GM19468 (cell line): ENCODE measurements around the gene ZIC1.

Experiments
- ATAC-seq: cut with Tn5 transposase; IDR thresholded peaks from one replicate; pipeline ENCODE4 v1.9.1; 2021; ENCODE audit warnings: mild to moderate bottlenecking, moderate library complexity, moderate number of reproducible peaks; ENCODE audit not compliant: unreplicated experiment; ENCODE audit errors: extremely low read depth

The ZIC1 gene

DNA sequence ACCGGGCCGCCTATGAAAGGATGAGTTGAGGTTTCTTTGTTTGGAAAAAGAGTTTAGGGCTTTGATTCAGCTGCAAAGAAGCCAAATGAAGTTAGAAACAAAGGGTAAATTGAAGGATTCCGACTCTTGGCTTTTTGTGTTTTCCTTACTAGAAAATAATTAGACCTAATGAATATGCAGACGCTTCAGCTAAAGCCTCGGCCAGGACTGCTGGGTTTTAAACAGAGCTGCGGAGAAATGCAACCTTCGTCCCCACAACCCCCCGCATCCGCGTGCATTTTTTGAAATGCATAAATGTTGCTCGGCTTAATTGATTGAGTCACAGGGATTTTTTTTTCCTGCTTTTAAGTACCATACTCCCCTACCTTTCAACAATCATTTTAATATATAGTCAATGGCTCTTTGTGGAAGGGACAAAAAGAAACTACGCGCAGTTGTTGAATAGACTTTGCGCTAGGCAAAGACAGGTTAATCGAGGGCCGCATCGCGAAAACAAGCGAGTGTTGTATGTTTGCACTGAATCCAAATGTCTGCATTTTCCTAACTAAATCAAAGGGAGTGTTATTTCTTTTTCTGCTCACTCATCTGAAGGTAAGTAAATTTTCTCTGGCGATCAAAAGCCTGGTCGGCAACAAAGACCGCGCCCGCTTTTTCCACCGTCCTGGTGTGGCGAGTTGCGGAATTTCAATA is 1.5 kb upstream of the ZIC1 start:
- no peak for ATAC-seq

DNA sequence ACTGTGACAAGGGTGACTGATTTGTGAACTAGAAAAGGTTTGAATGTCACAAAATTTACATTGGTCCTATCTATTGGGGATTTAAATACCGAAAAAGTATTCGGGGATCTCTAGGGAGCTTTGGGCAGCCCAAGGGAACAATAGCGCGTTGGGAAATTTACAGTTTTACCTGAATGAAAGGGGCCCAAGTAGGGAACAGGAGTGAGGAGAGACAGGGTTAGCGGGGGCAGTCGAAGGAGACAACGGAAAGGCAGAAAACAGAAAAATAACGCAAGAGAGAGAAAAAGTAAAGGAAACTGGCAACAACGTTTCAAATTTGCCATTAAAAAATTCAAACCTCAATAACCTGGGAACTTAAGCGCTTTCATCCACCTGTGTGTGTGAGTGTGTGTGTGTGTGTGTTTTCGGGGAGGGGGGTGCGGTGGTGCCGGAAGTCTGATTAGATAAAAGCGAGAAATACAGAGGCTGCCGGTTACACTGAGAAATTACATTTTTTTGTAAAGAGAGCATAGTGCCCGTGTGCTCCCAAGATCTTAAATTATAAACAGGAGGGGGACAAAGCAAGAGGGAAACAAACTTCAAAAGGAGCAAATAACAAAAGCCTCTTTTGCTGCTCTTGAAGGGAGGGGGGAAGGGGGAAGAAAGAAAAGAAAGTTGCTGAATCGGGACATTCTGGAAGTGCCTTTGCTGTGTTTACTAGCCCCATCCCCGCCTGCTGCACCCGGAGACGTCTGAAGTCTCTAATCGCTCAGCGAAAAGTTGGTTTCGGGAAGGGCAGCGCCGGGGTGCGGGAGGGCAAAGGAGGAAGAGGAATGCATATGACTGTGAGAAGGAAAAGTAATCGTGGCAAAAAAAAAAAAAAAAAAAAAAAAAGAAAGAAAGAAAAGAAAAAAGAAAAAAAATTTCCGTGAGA is 721 bp upstream of the ZIC1 start:
- no peak for ATAC-seq

DNA sequence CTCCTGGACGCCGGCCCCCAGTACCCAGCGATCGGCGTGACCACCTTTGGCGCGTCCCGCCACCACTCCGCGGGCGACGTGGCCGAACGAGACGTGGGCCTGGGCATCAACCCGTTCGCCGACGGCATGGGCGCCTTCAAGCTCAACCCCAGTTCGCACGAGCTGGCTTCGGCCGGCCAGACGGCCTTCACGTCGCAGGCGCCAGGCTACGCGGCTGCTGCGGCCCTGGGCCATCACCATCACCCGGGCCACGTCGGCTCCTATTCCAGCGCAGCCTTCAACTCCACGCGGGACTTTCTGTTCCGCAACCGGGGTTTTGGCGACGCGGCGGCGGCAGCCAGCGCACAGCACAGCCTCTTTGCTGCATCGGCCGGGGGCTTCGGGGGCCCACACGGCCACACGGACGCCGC is 956 bp downstream of the ZIC1 start:
- no peak for ATAC-seq

DNA sequence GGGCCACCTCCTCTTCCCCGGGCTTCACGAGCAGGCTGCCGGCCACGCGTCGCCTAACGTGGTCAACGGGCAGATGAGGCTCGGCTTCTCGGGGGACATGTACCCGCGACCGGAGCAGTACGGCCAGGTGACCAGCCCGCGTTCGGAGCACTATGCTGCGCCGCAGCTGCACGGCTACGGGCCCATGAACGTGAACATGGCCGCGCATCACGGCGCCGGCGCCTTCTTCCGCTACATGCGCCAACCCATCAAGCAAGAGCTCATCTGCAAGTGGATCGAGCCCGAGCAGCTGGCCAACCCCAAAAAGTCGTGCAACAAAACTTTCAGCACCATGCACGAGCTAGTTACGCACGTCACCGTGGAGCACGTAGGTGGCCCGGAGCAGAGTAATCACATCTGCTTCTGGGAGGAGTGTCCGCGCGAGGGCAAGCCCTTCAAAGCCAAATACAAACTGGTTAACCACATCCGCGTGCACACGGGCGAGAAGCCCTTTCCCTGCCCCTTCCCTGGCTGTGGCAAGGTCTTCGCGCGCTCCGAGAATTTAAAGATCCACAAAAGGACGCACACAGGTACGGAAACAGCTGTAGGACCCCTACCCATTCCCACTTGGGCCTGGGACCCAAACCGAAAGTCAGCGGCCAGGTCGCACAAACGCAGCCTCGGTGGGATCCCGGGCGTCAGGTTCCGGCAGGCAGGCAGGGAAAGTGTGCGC is 1.5 kb downstream of the ZIC1 start:
- ATAC-seq: no peak

DNA sequence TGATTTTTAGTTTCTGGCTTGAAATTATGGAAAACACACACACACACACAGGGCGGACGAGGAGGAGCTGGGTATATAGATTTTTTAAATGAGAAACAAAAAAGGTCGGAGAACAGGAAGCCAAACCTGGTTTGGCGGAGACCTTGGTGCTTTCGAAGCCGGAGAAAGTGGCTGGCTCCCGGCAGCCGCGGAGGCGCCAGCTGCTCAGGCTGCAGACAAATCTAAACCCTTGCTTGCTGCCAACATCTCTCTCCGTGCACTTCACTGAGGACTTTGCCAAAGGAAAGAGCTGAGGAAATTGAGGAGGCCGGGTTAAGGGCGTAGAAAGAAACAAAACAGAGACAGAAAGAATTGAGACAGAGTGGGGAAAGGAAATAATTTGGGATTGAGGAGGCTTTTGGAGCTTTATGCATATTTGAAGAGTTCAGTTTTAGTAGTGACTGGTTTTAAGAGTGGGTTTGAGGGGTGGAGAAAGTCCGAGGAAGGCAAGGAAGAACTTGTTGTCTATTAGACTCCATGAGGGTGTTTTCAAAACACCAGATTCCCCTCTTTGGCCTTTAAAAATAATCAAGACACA is 2.2 kb downstream of the ZIC1 start:
- ATAC-seq: no peak

DNA sequence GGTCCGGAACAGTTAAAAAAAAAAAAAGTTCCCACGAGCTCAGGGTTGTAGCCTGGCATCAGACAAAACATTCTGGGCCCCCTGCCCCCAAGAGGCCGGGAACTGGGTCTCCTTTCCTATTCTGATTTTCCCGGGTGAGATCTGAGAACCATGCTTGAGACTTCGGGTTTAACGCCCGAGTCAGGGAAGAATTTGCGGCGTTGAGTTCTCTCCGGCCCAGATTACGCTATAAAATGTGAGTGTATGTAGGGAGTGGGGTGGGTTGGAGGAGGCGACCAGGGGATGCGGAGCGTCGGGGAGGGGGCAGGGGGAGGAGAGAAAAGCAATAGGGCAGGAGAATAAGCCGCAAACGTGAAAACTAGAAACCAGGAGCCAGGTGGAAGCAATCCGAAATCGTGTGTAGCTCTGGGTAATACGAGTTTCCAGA is 2.7 kb downstream of the ZIC1 start:
- ATAC-seq: no peak

DNA sequence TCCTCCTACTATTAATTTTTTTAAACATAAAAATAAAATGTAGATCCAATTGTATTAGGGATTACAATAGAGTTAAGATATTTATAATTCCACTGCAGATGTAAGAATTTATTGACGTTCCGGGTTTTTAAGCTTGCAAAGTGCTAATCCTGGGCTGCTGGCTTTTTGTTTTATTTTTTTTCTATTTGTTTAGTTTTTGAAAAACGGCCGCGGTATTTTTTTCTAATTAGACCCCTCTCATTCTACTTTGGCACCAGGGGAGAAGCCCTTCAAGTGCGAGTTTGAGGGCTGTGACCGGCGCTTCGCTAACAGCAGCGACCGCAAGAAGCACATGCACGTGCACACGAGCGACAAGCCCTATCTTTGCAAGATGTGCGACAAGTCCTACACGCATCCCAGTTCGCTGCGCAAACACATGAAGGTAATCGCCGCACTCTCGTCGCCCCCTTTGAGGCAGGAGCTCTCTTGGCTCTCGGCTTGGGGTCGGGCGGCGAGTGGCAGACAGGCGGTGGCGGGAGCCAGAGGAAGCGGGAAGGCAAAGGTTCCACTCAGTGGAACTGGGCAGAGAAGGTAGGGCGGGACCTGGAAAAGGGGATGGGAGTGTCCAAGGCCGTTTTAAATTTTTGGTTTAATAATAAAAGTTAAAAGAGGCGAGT is 3.2 kb downstream of the ZIC1 start:
- ATAC-seq: no peak

DNA sequence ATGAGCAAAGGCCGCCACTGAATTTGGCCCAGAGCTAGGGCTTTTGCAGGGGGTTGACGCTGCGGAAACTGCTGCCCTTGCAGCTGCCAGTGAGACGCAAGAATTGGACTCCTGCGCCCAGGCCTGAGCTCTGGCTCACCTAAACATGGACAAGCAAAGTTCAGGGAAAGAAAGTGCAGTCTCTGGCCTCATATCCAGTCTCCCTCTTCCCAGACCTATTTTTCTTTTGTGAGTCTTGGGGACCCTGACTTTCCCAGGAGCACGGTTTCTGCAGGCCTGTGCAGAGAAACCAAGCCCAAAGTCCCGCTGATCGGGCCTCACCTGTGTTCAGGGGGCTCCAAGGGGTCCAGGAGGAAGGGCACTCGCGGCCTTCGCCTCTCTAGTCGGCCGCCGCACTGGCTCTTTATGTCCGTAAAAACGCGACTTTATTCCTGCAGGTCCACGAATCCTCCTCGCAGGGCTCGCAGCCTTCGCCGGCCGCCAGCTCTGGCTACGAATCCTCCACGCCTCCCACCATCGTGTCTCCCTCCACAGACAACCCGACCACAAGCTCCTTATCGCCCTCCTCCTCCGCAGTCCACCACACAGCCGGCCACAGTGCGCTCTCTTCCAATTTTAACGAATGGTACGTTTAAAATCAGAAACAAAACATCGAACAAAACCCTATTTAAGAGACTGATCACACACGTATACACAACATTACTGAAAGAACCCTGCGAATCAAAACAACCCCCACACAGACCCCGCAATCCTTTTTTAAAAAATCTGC is 3.9 kb downstream of the ZIC1 start:
- ATAC-seq: no peak

DNA sequence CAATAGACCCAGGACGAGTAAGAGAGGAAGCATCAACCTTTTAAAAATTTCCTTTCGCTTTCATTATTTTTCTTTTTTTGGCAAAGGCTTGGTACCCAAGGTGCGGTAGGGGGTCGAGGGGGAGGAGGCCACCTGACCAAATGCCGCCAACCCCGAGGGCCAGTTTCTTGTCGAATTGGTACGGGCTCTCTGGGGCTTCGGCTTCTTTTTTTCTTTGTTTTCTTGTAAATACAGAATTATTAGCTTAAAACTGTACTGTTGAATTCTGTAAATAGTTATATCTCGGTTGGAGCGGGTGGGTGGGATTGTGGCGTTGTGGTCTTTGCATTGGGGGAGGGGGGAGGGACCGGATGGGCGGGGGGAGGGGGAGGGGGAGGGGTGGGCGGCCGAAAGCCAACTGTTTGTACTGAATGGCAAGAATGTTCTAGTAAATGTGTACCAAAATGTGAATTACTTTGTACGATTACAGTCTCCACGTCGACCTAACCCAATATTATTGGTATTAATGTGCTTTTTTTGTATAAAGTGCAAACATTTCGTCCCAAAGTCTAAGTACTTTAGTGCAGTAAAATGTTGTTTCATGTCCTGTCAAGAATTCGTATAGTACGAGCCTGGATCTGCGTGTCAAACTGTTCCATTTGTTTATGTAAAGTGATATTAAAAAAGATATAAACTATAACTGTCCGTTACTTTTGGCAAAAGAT is 4.7 kb downstream of the ZIC1 start:
- no peak for ATAC-seq

DNA sequence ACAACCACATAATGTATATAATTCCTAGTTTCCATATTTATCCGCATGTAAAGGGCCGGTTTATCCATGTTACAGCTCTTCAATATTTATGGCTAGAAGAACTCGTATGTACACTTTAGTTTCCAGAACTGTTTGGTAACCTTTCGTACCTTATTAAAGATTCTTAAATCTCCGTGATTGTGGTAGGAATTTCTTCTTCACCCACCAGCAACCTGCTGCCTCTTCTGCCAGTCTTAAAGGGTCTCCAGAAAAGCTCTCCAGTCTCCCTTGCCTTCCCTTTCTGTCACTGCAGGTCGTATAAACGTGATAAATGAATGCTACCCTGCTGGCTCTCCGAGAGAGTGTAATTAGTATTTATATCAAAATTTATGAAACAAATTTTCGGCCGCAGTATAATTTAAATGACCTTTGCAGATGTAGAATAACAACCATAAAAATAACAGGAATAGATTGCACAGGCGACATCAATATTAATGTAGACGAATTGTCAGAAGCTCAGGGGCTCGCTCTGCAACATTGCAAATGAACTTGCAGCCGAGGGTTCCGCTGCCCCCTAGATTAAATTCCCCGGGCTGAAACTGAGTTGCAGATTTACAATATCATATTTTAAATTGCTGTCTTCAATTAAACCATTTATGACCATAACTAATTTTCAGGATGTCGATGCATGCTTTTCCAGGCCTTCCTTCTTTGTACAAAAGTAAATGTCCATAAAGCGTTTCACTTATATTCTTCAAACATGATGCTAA is 5.4 kb downstream of the ZIC1 start:
- no peak for ATAC-seq

DNA sequence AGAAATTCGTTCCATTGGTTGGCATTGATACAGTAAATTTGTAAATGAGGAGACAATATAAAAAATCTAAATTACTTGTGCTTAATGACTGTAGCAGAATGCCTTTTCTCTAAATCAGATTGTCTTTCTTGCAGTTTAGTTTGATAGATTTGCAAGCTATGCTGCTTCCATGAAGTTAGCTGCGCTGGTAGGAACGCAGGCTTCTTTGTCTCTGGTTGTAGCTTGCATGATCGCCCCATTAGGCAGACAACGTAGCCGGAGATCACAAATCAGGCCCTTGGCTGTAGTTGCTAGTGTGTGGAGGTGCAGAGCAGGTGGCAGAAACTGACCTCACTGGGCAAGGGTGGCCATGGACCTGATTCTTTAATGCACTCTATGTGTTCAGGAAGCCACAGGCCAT is 6.1 kb downstream of the ZIC1 start:
- no peak for ATAC-seq

DNA sequence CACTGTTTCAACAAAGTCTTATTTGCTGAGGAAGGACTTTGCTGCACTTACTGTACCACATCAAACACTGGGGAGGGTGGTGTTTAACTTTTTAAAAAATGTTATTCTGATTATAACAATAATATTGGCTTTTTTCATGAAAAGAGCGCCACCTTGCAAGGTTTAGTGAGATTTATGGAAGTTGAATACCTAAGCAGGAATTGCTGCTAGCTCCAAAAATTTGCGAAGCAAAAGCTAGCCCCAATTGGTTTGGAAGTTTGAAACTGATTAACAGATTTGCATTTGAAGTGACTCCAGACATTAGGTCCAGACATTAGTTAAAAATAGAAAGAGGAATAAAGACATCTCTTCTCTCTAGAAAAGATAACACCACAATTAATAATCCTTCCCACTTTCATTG is 6.7 kb downstream of the ZIC1 start:
- no peak for ATAC-seq

DNA sequence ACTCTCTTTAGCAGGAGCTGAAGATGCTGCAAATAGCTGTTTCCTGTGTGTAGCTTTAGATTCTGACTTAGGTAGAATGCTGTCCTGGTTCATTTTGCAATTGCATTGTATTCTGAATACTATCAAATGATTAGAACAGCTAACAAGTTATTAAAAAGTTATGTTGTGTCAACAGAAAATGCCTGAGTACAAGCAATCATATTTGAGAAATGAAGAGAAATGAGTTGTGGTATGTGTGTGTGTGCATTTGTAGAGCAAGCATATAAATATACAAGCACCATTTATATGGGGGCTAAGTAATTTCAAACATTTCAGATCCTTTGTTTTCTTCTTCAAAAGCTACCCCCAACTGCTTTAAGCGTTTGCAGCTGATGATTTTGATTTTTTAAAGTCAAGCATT is 7.8 kb downstream of the ZIC1 start:
- ATAC-seq: no peak

DNA sequence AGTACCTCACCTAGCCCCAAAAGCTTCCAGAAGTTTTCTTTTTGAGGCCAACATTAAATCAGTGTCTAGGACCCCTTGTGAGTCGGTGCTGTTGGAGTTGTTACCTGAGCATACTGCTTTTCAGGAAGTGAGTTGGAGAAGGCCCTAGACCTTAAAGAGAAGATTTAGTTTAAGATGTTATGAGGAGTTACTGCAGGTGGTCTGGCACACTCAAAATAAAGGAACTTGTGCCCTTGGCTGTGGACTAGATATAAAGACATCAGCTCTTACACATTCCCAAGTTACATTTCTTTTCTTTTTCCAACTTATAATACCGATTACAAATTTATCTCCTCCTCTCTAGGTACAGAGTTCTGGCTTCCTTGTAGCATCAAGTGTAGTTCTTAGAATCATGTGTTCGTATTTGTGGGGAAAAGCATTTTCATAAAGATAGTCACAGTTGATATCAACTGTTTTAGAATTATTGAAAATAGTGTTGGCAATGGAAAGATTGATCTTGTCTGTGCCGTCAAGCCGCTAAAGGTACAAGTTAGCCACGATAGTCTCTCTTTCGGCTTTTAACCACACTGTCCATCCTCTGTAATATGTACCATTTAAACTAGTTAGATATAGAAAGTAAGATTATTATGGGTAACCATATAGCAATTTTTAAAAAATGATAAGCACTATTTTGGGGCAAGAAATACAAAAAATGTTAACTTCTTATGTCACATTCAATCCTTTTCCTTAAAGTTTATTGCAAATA is 8.6 kb downstream of the ZIC1 start:
- no peak for ATAC-seq

DNA sequence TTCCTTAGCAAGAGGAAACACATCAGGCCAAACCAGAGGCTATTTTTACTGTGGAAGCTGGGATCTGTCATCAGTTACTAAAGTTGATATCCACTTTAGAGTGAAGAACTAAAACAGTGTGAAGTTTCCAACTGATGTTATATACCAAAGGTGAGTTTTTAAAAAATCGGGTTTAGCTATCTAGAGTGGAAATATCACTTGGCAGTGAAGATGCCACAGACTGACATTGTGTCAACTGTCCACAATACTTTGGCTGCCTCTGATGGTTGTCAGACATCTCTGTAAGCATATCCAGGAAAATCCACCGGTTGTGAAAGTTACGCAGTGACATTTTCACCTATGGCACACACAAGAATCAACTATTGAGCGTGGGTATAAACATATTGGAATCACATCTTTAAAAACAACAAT is 9.2 kb downstream of the ZIC1 start:
- no peak for ATAC-seq

DNA sequence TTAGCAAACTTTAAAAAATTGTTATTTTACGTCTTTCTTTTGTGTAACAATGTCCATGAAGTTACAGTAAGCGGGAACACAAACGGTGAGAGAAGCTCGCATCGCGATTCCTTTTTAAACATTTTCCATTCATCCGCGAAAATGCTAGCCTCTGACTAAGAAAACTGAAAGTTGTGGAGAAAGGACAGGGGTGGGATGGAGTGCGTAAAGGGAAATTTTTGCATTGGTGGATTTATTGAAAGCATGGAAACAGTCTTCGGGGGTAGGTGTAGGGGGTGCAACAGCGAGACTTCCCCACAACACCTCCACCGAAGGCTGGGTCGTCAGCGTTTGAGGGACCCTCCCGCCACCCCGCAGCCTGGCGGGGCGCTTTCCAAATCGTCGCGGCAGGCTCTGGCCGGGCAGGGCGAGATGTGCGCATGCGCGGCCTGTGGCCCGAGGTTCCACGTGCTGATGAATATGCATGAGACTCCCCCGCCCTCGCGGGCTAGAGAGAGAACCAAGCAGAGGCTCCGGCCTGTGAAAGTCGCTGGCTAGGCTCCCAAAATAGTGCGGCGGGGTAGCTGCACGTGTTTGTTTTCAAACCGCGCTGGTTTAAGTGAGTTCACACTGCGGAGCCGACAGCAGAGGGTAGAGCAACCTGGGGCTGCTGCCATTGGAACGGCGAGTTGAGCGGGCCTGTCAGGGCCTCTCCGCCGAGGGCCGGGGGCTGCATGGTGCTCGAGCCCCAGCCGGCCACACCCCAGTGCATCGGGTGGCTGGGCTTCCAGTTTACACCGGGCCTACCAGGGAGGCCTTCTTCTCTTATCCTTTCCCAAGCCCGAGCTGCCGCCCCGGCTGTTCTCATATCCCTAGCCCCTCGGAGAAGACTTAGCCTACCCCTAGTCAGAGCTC is 9.9 kb downstream of the ZIC1 start:
- no peak for ATAC-seq
